ENCODE measurements around the gene CD19. TPM values are rescaled to one million over a fixed set of nuclear protein-coding genes. Genes with fewer than 3 reads are reported as not detected.

Gene CD19
- total RNA-seq, 2 experiments from 2014 or later, result 131 to 139 TPM

DNA sequence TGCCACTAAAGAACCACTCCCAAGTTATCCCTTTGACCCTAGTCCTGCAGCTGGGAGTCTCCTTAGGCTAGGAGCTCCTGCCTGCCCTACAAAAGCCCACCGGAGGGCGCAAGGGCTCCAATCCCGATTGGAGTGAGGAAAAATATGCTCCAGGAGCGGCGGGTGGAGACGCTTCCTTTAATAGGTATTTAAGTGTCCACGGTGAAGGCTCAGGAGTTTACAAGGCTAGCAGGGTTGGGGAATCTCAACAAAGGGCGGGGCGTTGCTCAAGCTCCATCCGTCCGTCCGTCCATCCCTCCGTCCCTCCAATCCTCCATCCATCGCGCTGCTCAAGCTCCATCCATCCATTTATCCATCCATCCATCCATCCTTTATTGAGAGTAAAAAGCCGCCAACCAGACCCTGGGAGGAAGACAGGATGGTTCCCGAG, 42.3 kb downstream of the CD19 start:
- H3K27ac ChIP-seq (ENCODE audit: low read depth, low read length, poor library complexity, severe bottlenecking), result peak overlapping the region; percentile 39
- TF ChIP-seq, protein P1, sequence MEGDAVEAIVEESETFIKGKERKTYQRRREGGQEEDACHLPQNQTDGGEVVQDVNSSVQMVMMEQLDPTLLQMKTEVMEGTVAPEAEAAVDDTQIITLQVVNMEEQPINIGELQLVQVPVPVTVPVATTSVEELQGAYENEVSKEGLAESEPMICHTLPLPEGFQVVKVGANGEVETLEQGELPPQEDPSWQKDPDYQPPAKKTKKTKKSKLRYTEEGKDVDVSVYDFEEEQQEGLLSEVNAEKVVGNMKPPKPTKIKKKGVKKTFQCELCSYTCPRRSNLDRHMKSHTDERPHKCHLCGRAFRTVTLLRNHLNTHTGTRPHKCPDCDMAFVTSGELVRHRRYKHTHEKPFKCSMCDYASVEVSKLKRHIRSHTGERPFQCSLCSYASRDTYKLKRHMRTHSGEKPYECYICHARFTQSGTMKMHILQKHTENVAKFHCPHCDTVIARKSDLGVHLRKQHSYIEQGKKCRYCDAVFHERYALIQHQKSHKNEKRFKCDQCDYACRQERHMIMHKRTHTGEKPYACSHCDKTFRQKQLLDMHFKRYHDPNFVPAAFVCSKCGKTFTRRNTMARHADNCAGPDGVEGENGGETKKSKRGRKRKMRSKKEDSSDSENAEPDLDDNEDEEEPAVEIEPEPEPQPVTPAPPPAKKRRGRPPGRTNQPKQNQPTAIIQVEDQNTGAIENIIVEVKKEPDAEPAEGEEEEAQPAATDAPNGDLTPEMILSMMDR (conservative IDR thresholded peaks at IDR 0.05; ENCODE audit: low read length), result peak; percentile 81
- TF ChIP-seq EZH2phosphoT487 (IDR thresholded peaks at IDR 0.05; ENCODE audit: borderline replicate concordance, low read depth, low read length), result no peak
- no peaks in the 10 kb centered on the region for H3K9me2 ChIP-seq (ENCODE audit: insufficient read depth, low read length)
- H3K4me2 ChIP-seq (ENCODE audit: low read length), result peak overlapping the region; percentile 98
- peaks cover 15% of the 10 kb centered on the region for H3K4me1 ChIP-seq (ENCODE audit: insufficient read depth, low read length, poor library complexity, severe bottlenecking)
- H3K36me3 ChIP-seq (ENCODE audit: insufficient read depth, low read length), result peaks cover 4% of the 10 kb centered on the region; the same call in 1 of the 2 replicates
- peak; percentile 41 for DNase-seq (ENCODE audit: low spot score)
- no peaks in the 10 kb centered on the region for H4K20me1 ChIP-seq (ENCODE audit: insufficient read depth, low read length)
- peaks cover 4% of the 10 kb centered on the region; the same call in 1 of the 2 replicates for H3K79me2 ChIP-seq (ENCODE audit: insufficient read depth, low read depth, low read length)
- peak overlapping the region; percentile 88 for H3K4me3 ChIP-seq (ENCODE audit: low read depth, low read length, poor library complexity, severe bottlenecking)
- intact Hi-C loops (cut with micrococcal nuclease; ENCODE audit: unreplicated experiment), result loop anchor here (1.0 kb wide), 1 partner anchor 44 kb away; no protein-coding TSS in a partner anchor
- TSS peak; percentile 98 for BruUV-seq (replicated peaks)
- H3K9me3 ChIP-seq (ENCODE audit: low read length), result no peaks in the 10 kb centered on the region
- H2AFZ ChIP-seq (ENCODE audit: low read length), result peak overlapping the region; percentile 90
- POLR2A ChIA-PET, result interaction anchor here (0.6 to 1.3 kb wide), 4 partner anchors 11 to 120 kb away, joined by 3 to 6 read pairs (median 4); partner anchors contain the start of gene LAT
- CTCF ChIA-PET (ENCODE audit: unreplicated experiment), result interaction anchor here (0.8 to 1.7 kb wide), 4 partner anchors 9 to 23 kb away, joined by 3 to 5 read pairs (median 4); partner anchors contain the start of genes LAT and NFATC2IP

DNA sequence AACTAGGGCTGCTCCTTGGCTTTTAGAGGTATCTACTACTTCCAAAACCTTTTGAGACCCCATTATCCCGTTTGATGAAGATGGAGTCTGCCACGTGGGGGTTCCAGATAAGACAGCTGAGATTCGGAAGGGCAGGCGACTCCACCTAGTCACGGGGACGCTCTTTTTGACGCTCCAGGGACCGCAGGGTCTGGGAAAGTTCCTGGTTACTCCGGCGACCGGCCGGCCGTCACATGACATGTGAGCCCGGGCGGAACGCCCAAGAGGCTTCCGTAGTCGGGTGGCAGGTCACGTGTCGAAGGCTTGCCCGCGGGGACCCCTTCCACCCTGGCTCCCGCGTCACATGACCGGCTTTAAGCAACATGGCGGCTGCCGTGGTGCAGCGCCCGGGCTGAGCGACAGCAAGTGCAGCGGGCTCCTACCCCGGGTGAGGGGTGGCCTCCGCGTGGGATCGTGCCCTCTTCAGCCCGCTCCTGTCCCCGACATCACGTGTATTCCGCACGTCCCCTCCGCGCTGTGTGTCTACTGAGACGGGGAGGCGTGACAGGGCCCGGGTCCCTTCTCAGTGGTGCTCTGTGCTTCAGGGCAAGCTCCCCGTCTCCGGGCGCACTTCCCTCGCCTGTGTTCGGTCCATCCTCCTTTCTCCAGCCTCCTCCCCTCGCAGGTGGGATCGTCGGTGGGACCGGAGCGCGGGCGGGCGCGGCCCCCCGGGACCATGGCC, 42.8 kb downstream of the CD19 start, which contains the start of gene SPNS1:
Gene SPNS1 (plus strand): TSS at position 342 of the 721 bp plus-strand sequence. CDS start 374 bp downstream, at position 716.
- Histone ChIP-seq H3K36me3 (ENCODE audit: insufficient read depth, low read length) (peaks cover 4% of the 10 kb centered on the region; the same call in 1 of the 2 replicates), H3K27ac (ENCODE audit: low read depth, low read length, poor library complexity, severe bottlenecking) (peak within 1 kb of the TSS; percentile 39), H2AFZ (ENCODE audit: low read length) (peak within 1 kb of the TSS; percentile 90), H3K9me2 (ENCODE audit: insufficient read depth, low read length) (no peaks in the 10 kb centered on the region), H3K9me3 (ENCODE audit: low read length) (no peaks in the 10 kb centered on the region), H3K4me3 (ENCODE audit: low read depth, low read length, poor library complexity, severe bottlenecking) (peak within 1 kb of the TSS; percentile 88), H4K20me1 (ENCODE audit: insufficient read depth, low read length) (no peaks in the 10 kb centered on the region), H3K4me2 (ENCODE audit: low read length) (peak within 1 kb of the TSS; percentile 98), H3K79me2 (ENCODE audit: insufficient read depth, low read depth, low read length) (peaks cover 4% of the 10 kb centered on the region; the same call in 1 of the 2 replicates), H3K4me1 (ENCODE audit: insufficient read depth, low read length, poor library complexity, severe bottlenecking) (peaks cover 15% of the 10 kb centered on the region)
- DNase-seq (ENCODE audit: low spot score), result peak; percentile 97
- POLR2A ChIA-PET, result interaction anchor here (0.6 to 1.3 kb wide), 4 partner anchors 10 to 121 kb away, joined by 3 to 6 read pairs (median 4); partner anchors contain the start of gene LAT
- TF ChIP-seq, protein P1 (conservative IDR thresholded peaks at IDR 0.05; ENCODE audit: low read length), result no peak
- no peak for TF ChIP-seq EZH2phosphoT487 (IDR thresholded peaks at IDR 0.05; ENCODE audit: borderline replicate concordance, low read depth, low read length)
- no TSS peak for BruUV-seq (replicated peaks)
- CTCF ChIA-PET (ENCODE audit: unreplicated experiment), result interaction anchor here (0.8 to 1.7 kb wide), 3 partner anchors 9 to 16 kb away, joined by 3 to 5 read pairs (median 4); partner anchors contain the start of gene LAT
- intact Hi-C loops (cut with micrococcal nuclease; ENCODE audit: unreplicated experiment), result loop anchor here (1.0 kb wide), 1 partner anchor 44 kb away; no protein-coding TSS in a partner anchor
